ENCODE measurements around the gene PEX6.

Gene PEX6

DNA sequence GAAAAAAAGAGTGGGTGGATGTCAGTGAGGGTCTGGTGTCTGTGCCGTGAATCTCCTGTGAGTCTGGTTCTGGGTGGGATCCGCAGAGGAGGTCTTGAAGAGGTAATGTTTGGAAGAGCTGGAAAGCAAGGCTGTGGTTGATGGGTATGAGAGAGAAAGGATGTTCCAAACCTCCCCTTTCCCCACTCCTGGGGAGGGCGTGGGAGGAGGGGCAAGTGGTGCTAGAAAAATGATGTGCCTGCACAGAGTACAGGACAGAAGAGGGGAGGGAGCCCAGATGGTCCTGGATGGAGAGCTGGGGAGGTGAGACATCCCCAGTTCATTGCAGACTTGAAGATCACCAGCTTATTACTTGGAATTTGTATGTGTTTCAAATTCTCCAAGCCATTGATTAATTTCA is 46.6 kb downstream of the PEX6 start:
- DNase-seq = no peak

DNA sequence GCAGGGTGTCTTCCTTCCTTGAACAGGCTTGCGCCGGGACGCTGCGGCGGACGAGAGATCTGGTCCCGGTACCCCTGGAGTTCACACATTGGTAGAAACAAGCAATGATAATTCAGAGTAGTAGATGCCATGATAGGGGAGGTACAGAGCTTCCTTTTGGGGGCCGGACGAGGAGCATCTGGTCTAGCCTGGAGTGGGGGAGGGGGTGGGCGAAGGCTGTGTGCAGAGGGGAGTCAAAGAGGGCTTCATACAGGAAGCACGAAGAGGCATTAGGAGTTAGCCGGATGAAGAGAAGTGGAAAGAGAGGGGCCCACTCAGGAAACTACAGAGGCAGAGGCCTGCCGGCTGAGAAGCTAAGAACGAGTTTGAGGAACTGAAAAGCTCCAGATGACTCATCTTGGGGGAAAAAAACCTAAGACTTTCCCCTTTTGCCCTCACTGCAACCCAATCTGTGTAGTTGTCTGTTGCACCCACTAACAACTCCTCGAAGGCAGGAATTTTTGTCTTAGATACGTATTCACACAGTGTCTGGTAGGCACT is 49.1 kb downstream of the PEX6 start:
- DNase-seq = no peak

DNA sequence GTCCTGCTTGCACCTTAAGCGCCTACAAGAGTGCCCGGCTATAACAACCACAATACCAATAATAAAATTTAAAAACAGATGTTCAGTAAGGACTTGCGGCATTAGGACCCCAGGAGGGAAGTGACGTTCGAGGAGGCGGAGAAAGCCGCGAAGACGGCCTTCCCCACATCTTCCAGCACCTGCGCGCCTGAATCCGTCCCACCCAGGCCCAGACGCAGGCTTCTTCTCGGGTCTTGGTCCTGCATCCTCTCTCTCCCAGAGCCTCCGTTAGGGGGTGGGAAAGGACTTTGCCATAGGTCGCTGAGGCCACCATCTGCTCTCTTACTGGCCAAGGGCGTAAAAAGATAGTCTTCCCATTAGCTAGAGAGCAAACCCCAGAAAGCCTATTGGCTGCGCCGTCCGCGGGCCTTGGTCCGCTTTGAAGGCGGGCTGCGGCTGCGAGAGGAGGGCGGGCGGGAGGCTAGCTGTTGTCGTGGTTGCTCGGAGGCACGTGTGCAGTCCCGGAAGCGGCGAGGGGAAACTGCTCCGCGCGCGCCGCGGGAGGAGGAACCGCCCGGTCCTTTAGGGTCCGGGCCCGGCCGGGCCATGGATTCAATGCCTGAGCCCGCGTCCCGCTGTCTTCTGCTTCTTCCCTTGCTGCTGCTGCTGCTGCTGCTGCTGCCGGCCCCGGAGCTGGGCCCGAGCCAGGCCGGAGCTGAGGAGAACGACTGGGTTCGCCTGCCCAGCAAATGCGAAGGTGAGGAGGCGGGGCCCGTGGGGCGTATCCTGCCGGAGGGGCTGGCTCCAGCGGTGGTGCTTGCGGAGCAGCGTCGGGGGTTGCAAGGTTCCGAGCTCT is 49.8 kb downstream of the PEX6 start, which contains the start of gene CNPY3:
Gene CNPY3, plus strand, starts transcription at position 495 of the 835 bp plus-strand sequence. Its CDS starts 91 bp downstream, at position 586.
- DNase-seq = peak; percentile 32

DNA sequence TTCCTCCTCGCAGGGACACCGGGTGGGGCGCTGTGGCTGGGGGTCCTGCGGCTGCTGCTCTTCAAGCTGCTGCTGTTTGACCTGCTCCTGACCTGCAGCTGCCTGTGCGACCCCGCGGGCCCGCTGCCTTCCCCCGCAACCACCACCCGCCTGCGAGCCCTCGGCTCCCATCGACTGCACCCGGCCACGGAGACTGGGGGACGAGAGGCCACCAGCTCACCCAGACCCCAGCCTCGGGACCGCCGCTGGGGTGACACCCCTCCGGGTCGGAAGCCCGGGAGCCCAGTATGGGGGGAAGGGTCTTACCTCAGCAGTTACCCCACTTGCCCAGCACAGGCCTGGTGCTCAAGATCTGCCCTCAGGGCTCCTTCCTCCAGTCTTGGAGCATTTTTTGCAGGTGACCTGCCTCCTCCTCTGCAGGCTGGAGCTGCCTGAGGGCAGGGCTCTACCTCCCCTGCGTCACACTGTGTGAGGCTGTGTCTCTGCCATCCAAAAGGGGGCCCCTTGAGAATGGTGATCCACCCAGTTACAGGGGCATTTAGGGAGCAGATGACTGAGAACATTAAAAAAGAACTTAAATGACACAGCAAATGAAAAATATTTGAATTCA is 53.6 kb downstream of the PEX6 start:
- no peak for DNase-seq

DNA sequence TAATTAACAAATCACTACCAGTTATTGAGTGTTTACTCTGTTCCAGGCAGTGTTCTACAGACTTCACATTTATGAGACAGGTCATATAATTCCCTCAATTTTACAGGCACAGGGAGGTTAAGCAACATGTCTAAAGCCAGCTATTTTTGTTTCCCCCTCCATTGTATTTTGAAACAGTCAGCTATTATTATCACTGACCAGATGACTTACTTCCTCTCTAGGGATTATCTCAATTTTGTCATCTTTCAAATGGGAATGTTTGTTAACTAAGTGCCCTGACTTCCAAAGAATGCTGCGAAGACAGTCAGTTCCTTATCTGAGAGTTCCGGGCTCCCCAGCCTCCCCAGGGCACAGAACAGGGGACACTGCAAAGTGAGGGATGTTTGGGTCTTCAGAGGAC is 55.3 kb downstream of the PEX6 start:
- no peak for DNase-seq

DNA sequence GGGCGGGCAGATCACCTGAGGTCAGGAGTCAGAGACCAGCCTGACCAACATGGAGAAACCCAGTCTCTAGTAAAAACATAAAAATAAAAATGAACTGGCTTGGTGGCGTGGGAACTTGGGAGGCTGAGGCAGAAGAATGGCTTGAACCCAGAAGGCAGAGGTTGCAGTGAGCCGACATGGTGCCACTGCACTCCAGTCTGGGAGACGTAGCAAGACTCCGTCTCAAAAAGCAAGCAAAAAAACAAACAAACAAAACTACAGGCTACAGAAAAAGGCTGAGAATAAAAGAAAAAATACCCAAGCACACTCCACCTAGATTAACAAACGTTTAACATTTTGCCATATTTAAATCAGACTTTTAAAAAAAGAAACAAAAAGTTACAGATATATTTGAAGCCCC is 57.2 kb downstream of the PEX6 start:
- no peak for DNase-seq

DNA sequence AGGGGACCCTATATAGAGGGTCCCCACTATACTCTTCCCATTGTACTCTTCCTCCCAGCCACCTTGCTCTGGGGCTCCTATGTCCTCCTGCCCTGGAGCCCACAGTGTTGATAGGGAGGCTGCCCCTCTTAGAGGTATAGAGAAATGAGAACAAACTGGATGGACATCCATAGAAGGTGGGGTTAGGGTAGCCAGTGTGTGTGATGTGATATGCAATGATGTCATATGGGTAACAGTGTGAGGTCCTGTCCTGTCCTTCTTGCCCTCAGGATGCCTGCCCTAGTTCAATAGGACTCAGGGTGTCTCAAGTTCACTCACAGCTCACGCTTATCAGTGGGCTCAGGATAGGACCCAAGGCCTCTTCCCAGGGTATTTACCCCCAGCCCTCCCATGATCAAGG is 62.7 kb downstream of the PEX6 start:
- DNase-seq = no peak

DNA sequence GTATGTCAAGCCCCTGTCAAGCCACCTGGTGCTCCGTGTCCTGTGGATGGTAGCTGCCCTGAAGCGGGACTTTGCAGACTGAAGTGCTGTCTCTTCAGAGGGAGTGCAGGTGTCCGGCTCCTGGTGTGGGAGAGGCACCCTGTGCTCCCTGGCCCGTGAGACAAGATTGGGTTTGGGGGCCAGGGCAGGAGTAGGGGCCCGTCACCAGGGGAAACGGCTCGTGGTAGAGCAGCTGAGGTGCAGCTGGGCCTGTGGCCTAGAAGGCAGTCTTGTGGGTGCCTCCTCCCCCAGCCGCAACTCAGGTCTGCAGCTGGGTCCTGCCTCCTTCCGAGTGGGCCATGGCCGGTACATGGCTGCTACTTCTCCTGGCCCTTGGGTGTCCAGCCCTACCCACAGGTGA is 63.2 kb downstream of the PEX6 start, which contains the start of gene PTCRA:
Gene PTCRA, plus strand, starts transcription at position 322 of the 400 bp plus-strand sequence. Its CDS starts 17 bp downstream, at position 339.
- DNase-seq = no peak

DNA sequence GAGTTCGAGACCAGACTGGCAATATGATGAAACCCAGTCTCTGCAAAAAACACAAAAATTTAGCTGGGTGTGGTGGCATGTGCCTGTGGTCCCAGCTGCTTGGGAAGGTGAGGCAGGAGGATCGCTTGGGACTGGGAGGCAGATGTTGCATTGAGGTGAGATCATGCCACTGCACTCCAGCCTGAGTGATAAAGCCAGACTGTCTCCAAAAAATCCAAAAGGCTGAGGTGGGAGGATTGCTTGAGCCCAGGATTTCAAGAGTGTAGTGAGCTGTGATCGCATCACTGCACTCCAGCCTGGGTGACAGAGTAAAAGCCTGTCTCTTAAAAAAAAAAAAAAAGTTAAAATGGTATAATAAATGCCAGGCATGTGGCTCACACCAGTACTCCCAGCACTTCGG is 64.4 kb downstream of the PEX6 start:
- no peak for DNase-seq
